8988T (cell line): ENCODE data around the gene TRIM63.

ENCODE experiments used
- DNase-seq: peaks from one replicate; pipeline ENCODE4 v3.0.0; 2011

The TRIM63 gene

DNA sequence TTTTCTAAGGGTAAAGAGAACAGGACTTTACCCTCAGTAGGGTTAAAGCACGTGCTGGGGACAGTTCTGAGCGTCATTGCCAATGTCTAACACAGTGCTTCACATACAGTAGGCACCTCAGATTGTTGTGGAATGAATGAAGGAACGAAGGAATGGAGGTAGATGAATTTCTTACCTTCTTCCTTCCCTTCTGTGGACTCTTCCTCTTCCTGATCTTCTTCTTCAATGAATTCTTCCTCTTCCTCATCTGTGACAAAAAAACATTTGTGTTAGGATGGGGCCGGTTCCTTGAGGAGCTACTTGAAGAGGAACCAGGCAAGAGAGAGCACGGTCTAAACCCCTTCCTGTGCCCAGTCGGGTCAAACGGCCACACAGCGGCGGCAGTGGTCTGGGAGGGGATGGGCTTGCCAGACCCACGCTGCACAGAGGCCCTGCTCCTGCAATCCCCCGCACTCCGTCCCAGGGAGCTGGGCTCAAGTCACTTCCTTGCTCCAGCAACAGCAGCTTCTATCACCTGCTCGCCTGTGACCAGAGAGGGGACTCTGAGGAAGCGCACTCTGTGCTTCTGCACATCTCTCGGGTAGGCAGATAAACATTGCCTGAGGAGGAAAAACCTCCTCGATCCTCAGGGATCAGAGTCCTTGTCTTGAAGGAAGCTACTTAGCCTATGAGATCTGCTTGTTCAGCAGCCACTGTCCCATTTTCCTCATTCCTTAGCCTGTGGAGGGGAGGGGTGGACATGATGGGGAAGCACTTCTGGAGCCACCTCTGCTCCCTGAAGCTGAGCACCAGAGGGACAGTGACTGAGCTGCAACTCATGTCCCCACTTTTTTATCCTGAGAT lies 13.5 kb downstream of the TRIM63 start:
- no peak for DNase-seq

DNA sequence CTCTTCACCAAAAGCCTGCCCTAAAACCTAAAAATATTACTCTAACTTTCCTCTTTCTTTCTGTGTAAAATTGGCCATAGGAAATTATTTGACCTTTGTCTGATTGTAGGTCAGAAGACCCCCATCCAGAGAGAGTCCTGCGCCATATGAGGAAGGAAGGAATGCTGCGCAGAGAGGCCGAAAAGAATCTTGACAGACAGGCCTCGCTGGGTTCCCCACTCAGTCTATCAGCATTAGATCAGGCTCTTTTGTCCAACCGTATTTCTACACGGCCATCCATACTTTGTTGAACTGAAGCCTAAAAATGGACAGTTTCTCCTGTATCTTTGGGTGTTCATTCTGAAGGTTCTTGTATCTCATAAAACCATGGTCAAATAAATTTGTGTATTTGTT lies 17.2 kb downstream of the TRIM63 start:
- no peak for DNase-seq

GRCh38 chr1:26049531-26050247 lies 17.7 kb downstream of the TRIM63 start:
- no peak for DNase-seq

DNA sequence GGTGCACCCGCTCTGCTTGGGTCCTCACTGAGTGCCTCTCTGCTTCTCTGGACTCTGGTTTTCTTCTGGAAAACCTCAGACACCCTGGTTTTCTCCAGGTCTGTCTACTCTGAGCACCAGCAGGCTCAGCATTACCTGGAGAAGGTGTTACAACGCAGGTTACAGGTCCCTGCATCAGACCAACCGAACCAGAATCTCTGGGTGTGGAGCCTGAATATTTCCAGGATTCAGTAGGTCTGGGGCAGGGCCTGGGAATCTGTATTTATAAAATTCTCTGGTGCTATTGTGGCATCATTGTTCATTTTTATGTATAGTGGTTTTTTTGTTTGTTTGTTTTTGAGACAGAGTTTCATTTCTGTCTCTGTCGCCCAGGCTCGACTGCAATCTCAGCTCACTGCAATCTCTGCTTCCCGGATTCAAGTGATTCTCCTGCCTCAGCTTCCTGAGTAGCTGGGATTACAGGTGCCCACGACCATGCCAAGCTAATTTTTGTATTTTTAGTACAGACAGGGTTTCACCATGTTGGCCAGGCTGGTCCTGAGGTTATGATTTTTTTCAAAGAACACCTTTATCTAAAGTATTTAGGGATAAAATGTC lies 20.1 kb downstream of the TRIM63 start:
- no peak for DNase-seq

- DNase-seq, result no peak
These were observed 21.0 kb downstream of the TRIM63 start for GRCh38 chr1:26046246-26047095.

GRCh38 chr1:26045722-26046245 lies 21.6 kb downstream of the TRIM63 start, which contains the start of gene SLC30A2:
SLC30A2 (minus strand) TSS chr1:26046118; CDS start chr1:26045896, 222 bp downstream.
- DNase-seq, result no peak

- no peak for DNase-seq
These were observed 22.3 kb downstream of the TRIM63 start for GRCh38 chr1:26044971-26045721.

DNA sequence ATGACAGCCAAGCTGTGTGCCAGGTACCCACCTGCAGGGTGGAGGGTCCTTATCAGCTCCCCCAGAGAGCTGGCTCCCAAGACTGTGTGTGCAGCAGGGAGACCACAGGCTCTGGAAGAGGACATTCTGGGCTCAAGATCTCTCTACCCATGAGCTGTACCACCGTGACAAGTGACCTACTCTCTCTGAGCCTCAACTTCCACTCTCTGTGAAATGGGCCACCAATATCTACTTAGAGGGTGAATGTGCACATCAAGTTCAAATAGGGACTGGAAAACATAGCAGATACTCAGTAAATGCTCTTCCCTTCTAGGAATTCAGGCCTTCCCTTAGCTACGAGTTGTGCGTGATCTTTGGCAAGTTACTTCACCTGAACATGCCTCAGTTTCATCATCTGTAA lies 23.0 kb downstream of the TRIM63 start:
- DNase-seq, result no peak

DNA sequence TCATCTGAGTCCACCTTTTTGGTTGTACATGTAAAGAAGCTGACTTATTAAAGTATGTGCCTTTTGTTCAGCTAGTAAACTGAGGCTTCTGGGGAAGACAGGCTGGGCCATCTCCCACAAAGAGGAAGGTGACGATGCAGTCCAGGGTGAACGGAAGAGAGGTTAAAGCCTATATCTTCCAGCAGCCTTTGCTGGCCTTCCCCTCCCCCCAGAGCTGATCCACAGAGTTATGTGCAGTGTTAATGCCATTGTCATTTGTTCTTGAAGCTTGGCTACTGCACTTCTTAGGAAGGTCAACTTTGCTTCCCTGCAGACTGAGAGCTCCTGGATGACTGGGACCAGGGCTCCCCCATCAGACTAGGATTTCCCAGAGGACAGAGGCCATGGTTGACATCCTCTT lies 23.7 kb downstream of the TRIM63 start:
- no peak for DNase-seq

GRCh38 chr1:26041978-26042377 lies 25.5 kb downstream of the TRIM63 start:
- no peak for DNase-seq

GRCh38 chr1:26041401-26041800 lies 26.0 kb downstream of the TRIM63 start:
- DNase-seq, result no peak

DNA sequence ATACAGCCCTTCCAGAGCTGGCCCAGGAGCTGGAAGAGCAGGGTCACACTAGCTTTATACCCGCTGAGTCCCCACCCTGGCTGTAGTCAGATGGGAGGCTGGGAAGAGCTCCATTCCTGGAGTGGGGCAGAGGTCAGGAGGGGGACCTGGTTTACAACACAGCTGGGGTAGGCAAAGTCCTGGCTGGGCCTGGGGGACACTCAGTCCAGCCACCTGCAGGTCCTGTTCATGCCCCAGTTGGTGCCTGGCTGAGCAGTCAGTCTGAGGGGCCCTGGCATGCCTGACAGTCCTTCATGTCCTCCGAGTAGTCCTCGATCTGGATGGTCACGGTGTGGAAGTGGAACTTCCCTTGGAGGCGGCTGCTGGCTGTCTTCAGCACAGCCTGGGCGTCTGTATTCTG lies 28.5 kb downstream of the TRIM63 start:
- DNase-seq, result no peak

GRCh38 chr1:26038477-26038876 lies 29.0 kb downstream of the TRIM63 start:
- no peak for DNase-seq

DNA sequence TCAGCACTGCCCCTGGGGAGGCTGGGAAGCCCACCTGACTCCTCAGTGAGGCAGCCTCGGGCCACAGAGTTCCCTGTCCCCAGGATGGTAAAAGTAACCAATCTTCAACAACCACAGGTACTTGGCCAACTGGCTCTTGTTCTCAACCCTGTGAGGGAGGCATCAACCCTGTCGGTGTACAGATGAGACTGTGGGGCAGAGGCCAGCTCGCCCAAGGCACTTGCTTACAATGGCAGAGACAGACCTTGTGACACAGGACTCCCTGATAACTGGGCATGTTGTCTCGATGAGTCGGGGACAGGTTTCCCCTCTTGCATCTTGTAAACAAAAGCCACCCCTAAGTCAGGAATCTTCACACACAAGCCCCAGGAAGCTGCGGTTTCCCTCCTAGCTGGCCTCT lies 29.5 kb downstream of the TRIM63 start:
- DNase-seq, result no peak

- DNase-seq, result no peak
These were observed 30.6 kb downstream of the TRIM63 start for GRCh38 chr1:26036756-26037281.

- DNase-seq, result peak; percentile 86
These were observed 31.3 kb downstream of the TRIM63 start for GRCh38 chr1:26035959-26036755.

GRCh38 chr1:26035203-26035958 lies 32.0 kb downstream of the TRIM63 start:
- DNase-seq, result peak; percentile 93

DNA sequence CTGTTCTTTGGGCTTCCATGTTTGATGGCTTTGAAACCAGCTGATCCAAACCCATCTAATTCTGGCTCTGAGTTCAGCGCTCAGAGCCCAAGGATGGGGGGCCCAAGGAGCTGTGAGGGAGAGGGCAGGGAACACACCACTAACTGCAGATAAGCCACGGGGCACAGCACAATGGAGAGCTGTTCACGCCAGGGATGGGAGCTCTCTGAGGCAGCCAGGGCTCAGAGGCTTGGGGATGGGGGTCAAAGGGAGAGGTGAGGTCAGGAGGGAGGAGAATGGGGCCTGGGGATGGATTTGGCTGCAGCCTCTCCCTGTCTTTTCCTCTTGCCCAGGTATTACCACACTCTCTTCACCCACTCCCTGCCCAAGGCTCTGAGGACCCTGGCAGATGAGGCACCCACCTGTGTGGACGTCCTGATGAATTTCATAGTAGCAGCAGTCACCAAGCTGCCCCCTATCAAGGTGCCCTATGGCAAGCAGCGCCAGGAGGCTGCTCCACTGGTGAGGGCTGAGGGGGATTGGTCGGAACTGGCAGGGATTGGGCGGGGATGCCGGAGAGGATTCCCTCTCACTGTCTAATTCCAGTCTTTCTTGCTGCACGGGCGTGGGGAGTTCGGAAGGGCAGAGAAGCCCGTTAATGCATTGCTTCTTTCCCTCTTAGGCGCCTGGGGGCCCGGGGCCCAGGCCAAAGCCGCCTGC lies 32.8 kb downstream of the TRIM63 start:
- DNase-seq, result no peak

GRCh38 chr1:26032656-26033357 lies 34.6 kb downstream of the TRIM63 start:
- DNase-seq, result no peak
